RWPE2 (cell line): Measurements from ENCODE around the gene ZNF275.

Source experiments
- ATAC-seq: fragments of 200-7000 bp; cut with Tn5 transposase; 3 replicates; pipeline ENCODE4 v1.9.1; 2021; ENCODE audit warnings: low read depth
- DNase-seq: peaks from one replicate; pipeline ENCODE4 v3.0.0-alpha.2; 2020; ENCODE audit warnings: low spot score
- H3K27ac ChIP-seq: fragments of 450-650 bp; 2 replicates; pipeline ENCODE4 v1.5.1; 2017; ENCODE audit warnings: mild to moderate bottlenecking; ENCODE audit not compliant: poor library complexity, severe bottlenecking
- H3K27me3 ChIP-seq: fragments of 250-450 bp; sonication (Bioruptor Pico); 2 replicates; pipeline ENCODE4 v1.5.1; 2021; ENCODE audit warnings: mild to moderate bottlenecking, moderate library complexity; ENCODE audit not compliant: insufficient read depth, poor library complexity, severe bottlenecking
- H3K36me3 ChIP-seq: fragments of 250-450 bp; sonication (Bioruptor Pico); 2 replicates; pipeline ENCODE4 v1.5.1; 2020; ENCODE audit warnings: low read depth, mild to moderate bottlenecking, moderate library complexity
- H3K4me1 ChIP-seq: fragments of 250-450 bp; sonication (Bioruptor Pico); 2 replicates; pipeline ENCODE4 v1.5.1; 2021; ENCODE audit warnings: mild to moderate bottlenecking, moderate library complexity; ENCODE audit not compliant: insufficient read depth, poor library complexity, severe bottlenecking
- H3K4me3 ChIP-seq: fragments of 250-450 bp; sonication (Bioruptor Pico); 2 replicates; pipeline ENCODE4 v1.5.1; 2021; ENCODE audit warnings: mild to moderate bottlenecking, moderate library complexity; ENCODE audit not compliant: severe bottlenecking
- H3K9me3 ChIP-seq: fragments of 250-450 bp; sonication (Bioruptor Pico); 2 replicates; pipeline ENCODE4 v1.5.1; 2021; ENCODE audit warnings: mild to moderate bottlenecking, moderate library complexity; ENCODE audit not compliant: severe bottlenecking
- CTCF ChIP-seq: fragments of 450-650 bp; IDR thresholded peaks from one replicate; pipeline ENCODE4 v1.5.1; 2017; ENCODE audit warnings: mild to moderate bottlenecking, moderate library complexity; ENCODE audit not compliant: poor library complexity, severe bottlenecking

ZNF275 gene

GRCh38 chrX:153334654-153335295 is 822 bp downstream of the ZNF275 start:
- ATAC-seq, result no peak
- H3K9me3 ChIP-seq, result no peaks in the 10 kb centered on the region
- no peaks in the 10 kb centered on the region for H3K27me3 ChIP-seq
- peak overlapping the region; percentile 72 for H3K4me3 ChIP-seq
- no peaks in the 10 kb centered on the region for H3K36me3 ChIP-seq
- H3K4me1 ChIP-seq, result peaks cover 3% of the 10 kb centered on the region
- no peak for TF ChIP-seq CTCF
- no peak overlapping the region for H3K27ac ChIP-seq
- DNase-seq, result no peak

- no peak for TF ChIP-seq CTCF
- Histone ChIP-seq H3K27ac (no peak overlapping the region), H3K27me3 (no peaks in the 10 kb centered on the region), H3K36me3 (no peaks in the 10 kb centered on the region), H3K9me3 (no peaks in the 10 kb centered on the region), H3K4me3 (no peak overlapping the region), H3K4me1 (peaks cover 3% of the 10 kb centered on the region)
- no peak for DNase-seq
- ATAC-seq, result no peak
Observed at GRCh38 chrX:153336121-153336894, 2.4 kb downstream of the ZNF275 start.

GRCh38 chrX:153336988-153337387 is 3.0 kb downstream of the ZNF275 start:
- Histone ChIP-seq H3K4me1 (peaks cover 3% of the 10 kb centered on the region), H3K9me3 (no peaks in the 10 kb centered on the region), H3K27me3 (no peaks in the 10 kb centered on the region), H3K4me3 (no peak overlapping the region), H3K27ac (no peak overlapping the region), H3K36me3 (no peaks in the 10 kb centered on the region)
- DNase-seq (no peak), ATAC-seq (no peak)
- no peak for TF ChIP-seq CTCF

GRCh38 chrX:153338836-153339235 is 4.9 kb downstream of the ZNF275 start:
- no peak overlapping the region for H3K4me3 ChIP-seq
- no peaks in the 10 kb centered on the region for H3K36me3 ChIP-seq
- DNase-seq (no peak), ATAC-seq (no peak)
- H3K27ac ChIP-seq, result no peak overlapping the region
- H3K9me3 ChIP-seq, result no peaks in the 10 kb centered on the region
- H3K4me1 ChIP-seq, result no peaks in the 10 kb centered on the region
- no peaks in the 10 kb centered on the region for H3K27me3 ChIP-seq
- no peak for TF ChIP-seq CTCF

- Histone ChIP-seq H3K36me3 (no peaks in the 10 kb centered on the region), H3K4me1 (no peaks in the 10 kb centered on the region), H3K4me3 (no peak overlapping the region), H3K9me3 (no peaks in the 10 kb centered on the region), H3K27ac (no peak overlapping the region), H3K27me3 (no peaks in the 10 kb centered on the region)
- TF ChIP-seq CTCF, result no peak
- ATAC-seq, result no peak
- no peak for DNase-seq
Observed at GRCh38 chrX:153339662-153340061, 5.7 kb downstream of the ZNF275 start.
